ENCODE measurements around the gene ZSCAN10. TPM values are rescaled to one million over a fixed set of nuclear protein-coding genes. Genes with fewer than 3 reads are reported as not detected.

Gene ZSCAN10
- total and polyA plus RNA-seq, 2 donors (not counting 3 experiments of a cell fraction or from before 2014, with no cell fraction given), result not detected

GRCh38 chr16:3071655-3072054 lies 27.4 kb downstream of the ZSCAN10 start:
- no TSS peak for BruUV-seq (replicated peaks)
- Histone ChIP-seq H3K27me3 (ENCODE audit: control insufficient read depth in 2 of 2, insufficient read depth in 2 of 2, low read length in 2 of 2) (peaks cover 0 to 2% of the 10 kb centered on the region in 2 experiments), H2AFZ (ENCODE audit: low read depth, low read length) (no peak overlapping the region), H4K20me1 (replicated peaks; ENCODE audit: control insufficient read depth, extremely low read depth, insufficient read depth, low read length) (no peaks in the 10 kb centered on the region), H3K4me1 (ENCODE audit: control insufficient read depth, extremely low read depth, insufficient read depth, low read length) (no peaks in the 10 kb centered on the region), H3K9me3 (replicated peaks; ENCODE audit: control insufficient read depth, insufficient read depth, low read length) (no peaks in the 10 kb centered on the region), H3K9ac (replicated peaks; ENCODE audit: extremely low read depth, insufficient read depth, low read length) (no peak overlapping the region), H3K27ac (ENCODE audit: insufficient read depth, low read depth, low read length) (no peak overlapping the region), H3K9me1 (replicated peaks; ENCODE audit: control insufficient read depth, extremely low read depth, insufficient read depth, low read length) (no peaks in the 10 kb centered on the region), H3K36me3 (ENCODE audit: control insufficient read depth in 2 of 2, extremely low read depth in 1 of 2, insufficient read depth in 2 of 2, low read length in 2 of 2) (peaks cover 0 to 9% of the 10 kb centered on the region in 2 experiments), H3K4me2 (ENCODE audit: insufficient read depth, low read length) (no peak overlapping the region), H3K79me2 (ENCODE audit: control insufficient read depth, insufficient read depth, low read length) (no peaks in the 10 kb centered on the region), H3K4me3 (replicated peaks in 1 of 3; ENCODE audit: insufficient read depth in 1 of 3, low read depth in 1 of 3, low read length in 3 of 3) (no peak overlapping the region)
- dilution Hi-C loops (cut with MboI; ENCODE audit: extremely low pct_ligation_motif_present, low sequenced_read_pairs) (no loop called here), intact Hi-C loops (cut with micrococcal nuclease) (no loop called here)
- TF ChIP-seq GATA2 (IDR thresholded peaks at IDR 0.05; ENCODE audit: insufficient read depth, insufficient read length, low read depth, low read length), result no peak
- TF ChIP-seq MYC (IDR thresholded peaks at IDR 0.05; ENCODE audit: low read depth, low read length), result no peak
- no peak for TF ChIP-seq FOS (IDR thresholded peaks at IDR 0.05; ENCODE audit: borderline replicate concordance, insufficient read depth, low read length)
- no peak for TF ChIP-seq EZH2 (IDR thresholded peaks at IDR 0.05; ENCODE audit: borderline replicate concordance, low read depth, low read length, severe bottlenecking)
- TF ChIP-seq POLR2A (IDR thresholded peaks at IDR 0.05; ENCODE audit: low read depth, low read length), result no peak
- TF ChIP-seq, protein P1, sequence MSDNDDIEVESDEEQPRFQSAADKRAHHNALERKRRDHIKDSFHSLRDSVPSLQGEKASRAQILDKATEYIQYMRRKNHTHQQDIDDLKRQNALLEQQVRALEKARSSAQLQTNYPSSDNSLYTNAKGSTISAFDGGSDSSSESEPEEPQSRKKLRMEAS (IDR thresholded peaks at IDR 0.05; ENCODE audit: insufficient read depth, insufficient read length), result no peak
- TF ChIP-seq, protein P2, sequence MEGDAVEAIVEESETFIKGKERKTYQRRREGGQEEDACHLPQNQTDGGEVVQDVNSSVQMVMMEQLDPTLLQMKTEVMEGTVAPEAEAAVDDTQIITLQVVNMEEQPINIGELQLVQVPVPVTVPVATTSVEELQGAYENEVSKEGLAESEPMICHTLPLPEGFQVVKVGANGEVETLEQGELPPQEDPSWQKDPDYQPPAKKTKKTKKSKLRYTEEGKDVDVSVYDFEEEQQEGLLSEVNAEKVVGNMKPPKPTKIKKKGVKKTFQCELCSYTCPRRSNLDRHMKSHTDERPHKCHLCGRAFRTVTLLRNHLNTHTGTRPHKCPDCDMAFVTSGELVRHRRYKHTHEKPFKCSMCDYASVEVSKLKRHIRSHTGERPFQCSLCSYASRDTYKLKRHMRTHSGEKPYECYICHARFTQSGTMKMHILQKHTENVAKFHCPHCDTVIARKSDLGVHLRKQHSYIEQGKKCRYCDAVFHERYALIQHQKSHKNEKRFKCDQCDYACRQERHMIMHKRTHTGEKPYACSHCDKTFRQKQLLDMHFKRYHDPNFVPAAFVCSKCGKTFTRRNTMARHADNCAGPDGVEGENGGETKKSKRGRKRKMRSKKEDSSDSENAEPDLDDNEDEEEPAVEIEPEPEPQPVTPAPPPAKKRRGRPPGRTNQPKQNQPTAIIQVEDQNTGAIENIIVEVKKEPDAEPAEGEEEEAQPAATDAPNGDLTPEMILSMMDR (IDR thresholded peaks at IDR 0.05; ENCODE audit: extremely low read depth in 1 of 2, insufficient read depth in 1 of 2, low read depth in 1 of 2, low read length in 2 of 2), result no peak
- no peak for TF ChIP-seq JUN (IDR thresholded peaks at IDR 0.05; ENCODE audit: borderline replicate concordance, insufficient read depth, insufficient read length, low read depth)
- TF ChIP-seq POLR2AphosphoS5 (IDR thresholded peaks at IDR 0.05; ENCODE audit: insufficient read depth, low read depth, low read length), result no peak
- no peak for FAIRE-seq
- DNase-seq (ENCODE audit: low read depth, low spot score), result no peak
- ChIA-PET CTCF (interaction anchor here (1.3 to 1.4 kb wide), 2 partner anchors 16 to 58 kb away, joined by 4 to 5 read pairs; no protein-coding TSS in a partner anchor), POLR2A (no interaction called here)
